Cardiac fibroblast (primary cell): ENCODE results near the gene PLPP7.

Experiments
- DNase-seq, 2 donors: peaks; one replicate each; pipeline versions ENCODE4 v3.0.0 to v3.0.0-alpha.2; 2010; ENCODE audit warnings: low read depth in 2 of 2
- H3K4me3 ChIP-seq, 2 donors: replicated peaks in 1 of 2; 1 replicate in 1 of 2; 2 replicates in 1 of 2; pipeline ENCODE4 v1.5.1; 2011; ENCODE audit warnings: low read depth in 2 of 2, low read length in 2 of 2, mild to moderate bottlenecking in 2 of 2, moderate library complexity in 1 of 2
- TF ChIP-seq, protein P1 (sequence below): IDR thresholded peaks from one replicate; pipeline ENCODE4 v1.5.1; 2011; ENCODE audit warnings: low read depth, mild to moderate bottlenecking, low read length, inconsistent platforms

Gene PLPP7

DNA sequence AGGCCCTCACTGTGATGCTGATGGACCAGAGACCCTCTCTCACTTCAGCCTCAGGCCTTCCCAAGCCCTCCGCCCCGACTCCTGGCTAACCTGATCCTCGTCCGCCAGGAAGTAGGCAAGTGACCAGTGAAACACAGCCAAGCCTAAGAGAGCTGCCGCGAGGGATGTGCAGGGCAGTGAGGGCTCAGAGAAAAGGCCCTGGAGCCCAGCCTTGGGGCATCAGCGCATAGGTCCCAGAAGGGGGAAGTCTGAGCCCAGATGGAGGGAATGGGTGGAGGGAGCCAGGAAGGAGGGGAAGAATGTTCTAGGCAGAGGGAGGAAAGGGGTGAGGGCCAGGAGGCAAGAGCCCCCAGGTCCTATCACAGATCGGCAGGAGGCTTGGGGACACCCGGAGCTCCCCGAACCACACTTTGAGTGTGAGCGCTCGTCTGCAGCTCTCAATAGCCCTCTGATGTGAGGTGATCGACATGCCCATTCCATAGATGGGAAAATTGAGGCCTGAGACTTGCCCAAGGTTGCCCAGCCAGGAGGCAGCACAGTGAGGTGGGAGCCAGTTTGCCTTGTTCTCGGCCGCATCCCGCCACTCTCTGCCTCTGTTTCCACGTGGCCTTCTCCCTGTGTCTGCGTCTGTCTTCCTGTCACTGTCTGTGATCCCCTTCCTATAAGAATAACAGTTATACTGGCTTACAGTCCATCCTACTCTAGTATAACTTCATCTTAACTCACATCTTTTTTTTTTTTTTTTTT, 20.2 kb downstream of the PLPP7 start:
- no peak overlapping the region for H3K4me3 ChIP-seq
- no peak for DNase-seq
- TF ChIP-seq, protein P1, sequence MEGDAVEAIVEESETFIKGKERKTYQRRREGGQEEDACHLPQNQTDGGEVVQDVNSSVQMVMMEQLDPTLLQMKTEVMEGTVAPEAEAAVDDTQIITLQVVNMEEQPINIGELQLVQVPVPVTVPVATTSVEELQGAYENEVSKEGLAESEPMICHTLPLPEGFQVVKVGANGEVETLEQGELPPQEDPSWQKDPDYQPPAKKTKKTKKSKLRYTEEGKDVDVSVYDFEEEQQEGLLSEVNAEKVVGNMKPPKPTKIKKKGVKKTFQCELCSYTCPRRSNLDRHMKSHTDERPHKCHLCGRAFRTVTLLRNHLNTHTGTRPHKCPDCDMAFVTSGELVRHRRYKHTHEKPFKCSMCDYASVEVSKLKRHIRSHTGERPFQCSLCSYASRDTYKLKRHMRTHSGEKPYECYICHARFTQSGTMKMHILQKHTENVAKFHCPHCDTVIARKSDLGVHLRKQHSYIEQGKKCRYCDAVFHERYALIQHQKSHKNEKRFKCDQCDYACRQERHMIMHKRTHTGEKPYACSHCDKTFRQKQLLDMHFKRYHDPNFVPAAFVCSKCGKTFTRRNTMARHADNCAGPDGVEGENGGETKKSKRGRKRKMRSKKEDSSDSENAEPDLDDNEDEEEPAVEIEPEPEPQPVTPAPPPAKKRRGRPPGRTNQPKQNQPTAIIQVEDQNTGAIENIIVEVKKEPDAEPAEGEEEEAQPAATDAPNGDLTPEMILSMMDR = no peak

DNA sequence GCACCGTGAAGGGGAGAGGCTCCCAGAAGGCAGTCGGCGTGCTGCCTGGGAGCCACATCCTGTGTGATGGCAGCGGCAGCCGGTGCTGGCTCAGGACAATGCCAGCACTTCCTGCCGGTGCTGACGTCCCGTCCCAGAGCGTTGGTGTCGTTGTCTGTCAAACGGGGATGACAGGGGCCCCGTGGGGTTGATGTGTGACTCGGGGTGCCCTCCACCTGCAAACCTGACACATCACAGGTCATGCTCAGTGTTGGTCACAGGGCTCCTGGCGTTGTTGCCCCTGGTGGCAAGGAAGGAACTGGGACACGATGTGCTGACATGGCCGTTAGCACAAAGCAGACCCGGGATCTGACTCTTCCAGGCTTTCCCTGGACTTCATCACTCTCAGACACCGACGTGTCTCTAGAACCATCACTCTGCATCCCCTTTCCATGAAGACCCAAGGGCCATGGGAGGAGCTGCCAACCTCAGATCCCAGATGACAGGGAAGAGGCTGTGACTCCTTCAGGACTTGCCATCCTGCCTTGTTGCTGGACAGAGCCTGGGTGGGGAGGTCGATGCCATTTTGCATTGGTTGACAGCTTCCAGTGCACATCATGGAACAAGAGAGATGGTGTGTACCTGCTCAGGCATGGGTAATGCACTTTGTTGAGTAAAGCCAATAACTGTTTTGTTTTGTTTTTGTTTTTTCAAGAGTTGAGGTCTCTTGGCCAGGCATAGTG, 21.5 kb downstream of the PLPP7 start:
- H3K4me3 ChIP-seq = no peak overlapping the region
- TF ChIP-seq, protein P1 = no peak

DNA sequence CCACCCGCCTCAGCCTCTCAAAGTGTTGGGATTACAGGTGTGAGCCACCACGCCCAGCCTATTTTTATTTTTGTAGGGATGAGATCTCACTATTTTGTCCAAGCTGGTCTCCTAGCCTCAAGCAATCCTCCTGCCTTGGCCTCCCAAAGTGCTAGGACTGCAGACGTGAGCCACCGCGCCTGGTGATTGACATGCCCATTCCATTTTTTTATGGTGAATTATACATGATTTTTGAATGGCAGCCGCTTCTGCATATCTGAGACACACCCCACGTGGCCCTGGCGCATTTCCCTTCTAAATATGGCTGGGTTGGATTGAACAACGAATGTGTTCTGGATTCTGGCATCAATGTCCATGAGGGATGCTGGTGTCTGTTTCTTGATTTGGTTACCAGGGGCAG, 22.7 kb downstream of the PLPP7 start:
- TF ChIP-seq, protein P1 = no peak
- H3K4me3 ChIP-seq = no peak overlapping the region
- no peak for DNase-seq

More for the DNA sequence above, 21.5 kb downstream of the PLPP7 start:
- DNase-seq = no peak

DNA sequence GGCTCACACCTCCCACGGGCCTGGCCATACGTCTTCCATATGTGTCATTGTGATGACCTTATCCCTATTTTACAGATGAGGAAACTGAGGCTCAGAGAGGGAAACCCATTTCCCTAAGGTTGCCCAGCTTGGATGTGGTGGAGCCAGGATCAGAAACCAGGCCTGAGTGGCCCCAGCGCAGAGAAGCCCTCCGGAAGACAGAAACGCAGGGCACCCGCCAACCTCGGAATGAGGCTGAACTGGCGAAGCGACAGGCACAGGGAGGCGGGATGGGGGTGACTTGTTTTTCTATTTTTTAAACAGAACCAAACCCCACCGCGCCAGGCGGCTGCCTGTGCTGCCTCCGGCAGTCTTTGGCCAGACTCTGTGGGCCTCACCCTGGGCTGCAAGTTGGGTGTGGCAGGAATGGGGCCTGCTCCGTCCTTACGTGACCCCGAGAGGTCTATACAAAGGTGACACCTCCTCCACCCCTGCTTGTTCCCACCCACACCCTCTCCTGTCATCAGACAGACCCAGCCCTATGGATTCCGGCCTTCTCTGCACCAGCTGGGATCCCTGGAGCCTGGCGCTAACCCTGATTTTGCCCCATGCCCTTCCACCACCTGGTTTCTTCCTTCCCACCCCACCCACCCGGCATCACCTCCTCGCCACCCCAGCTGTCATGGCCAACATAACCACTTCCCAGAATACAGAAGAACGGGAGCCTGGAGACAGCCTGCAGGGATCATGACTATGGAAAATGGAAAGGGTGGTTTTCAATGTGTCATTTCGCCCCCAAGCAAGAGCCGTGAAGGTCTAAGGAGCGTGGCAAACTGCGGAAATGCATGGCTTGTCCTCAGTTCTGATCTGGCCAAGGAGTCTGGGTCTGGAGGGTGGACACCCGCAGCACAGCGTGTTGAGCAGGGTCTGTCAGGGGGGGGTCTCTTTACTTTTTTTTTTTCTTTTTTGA, 23.6 kb downstream of the PLPP7 start:
- DNase-seq = no peak
- no peak overlapping the region for H3K4me3 ChIP-seq
- TF ChIP-seq, protein P1 = no peak

DNA sequence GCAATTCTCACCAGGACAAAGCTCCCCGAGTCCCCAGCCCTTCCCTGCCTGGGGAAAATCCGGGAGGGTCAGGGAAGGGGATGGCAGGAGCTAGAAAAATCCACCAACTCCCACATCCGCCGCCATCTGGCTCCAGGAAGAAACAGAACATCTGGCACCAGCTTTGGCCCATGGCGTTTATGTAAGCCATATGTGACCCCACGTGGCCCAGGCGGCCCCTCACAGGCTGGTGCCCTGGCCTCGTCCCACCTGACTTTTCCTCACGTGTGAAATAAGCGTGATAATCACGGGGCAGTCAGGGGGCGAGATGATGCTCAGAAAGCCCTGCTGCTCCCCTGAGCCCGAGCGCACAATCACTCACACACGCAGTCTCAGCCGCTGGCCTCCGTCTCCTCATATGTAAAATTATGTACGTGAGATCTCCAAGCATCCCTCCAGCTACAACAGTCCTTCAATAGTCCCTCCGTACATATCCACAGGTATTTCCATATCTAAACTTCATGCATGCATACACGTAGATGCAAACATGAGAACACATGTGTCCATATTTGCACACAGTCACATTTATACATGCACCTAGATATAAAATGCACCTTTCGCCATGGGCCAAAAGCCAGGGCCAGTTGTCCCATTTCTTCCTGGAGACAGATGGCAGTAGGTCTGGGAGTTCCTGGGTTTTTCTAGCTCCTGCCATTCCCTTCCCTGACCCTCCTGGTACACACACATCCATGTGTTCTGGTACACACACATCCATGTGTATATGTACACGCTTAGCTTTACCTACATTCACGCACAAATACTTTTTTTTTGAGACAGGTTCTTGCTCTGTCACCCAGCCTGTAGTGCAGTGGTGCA, 28.9 kb downstream of the PLPP7 start:
- TF ChIP-seq, protein P1 = no peak

DNA sequence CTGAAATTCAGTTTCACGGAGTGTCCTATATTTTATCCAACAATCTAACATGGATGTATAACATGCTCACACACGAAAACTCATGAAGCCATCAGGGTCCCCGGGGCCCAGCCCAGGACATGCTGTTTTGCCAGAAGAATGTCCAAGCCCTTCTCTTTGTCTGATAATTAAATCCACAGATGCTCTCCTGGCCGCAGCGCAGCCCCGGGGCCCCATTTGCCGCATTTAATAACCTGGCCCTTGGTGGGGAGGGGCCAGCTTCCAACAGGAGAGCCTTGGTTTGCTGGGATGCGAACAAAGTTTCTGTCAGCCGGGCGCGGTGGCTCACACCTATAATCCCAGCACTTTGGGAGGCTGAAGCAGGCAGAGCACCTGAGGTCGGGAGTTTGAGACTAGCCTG, 30.0 kb downstream of the PLPP7 start:
- TF ChIP-seq, protein P1 = no peak
- no peak overlapping the region for H3K4me3 ChIP-seq
- DNase-seq = no peak

More for the DNA sequence above, 28.9 kb downstream of the PLPP7 start:
- DNase-seq = no peak
- H3K4me3 ChIP-seq = no peak overlapping the region
